ENCODE results near the gene CAB39.
A peak's percentile ranks its signal among the peaks of the same experiment; 100 is the strongest.

DNA sequence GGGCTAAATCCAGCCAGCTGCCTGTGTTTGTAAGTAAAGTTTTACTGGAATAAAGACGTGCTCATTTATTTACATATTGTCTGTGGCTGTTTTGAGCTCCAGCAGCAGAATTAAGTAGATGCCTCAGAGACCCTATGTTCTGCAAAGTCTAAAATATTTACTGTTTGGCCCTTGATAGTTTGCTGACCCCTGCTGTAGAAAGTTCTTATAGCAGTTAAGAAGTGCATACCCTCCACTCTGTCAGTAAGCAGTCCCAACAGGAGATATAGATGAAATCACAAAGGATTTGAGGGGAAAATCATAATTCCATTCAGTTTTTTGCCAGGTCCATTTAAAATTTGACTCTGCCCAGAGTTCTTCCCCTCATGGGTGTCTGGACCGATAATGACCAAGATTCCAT lies 102.0 kb downstream of the CAB39 start:
- TF ChIP-seq, protein P1, sequence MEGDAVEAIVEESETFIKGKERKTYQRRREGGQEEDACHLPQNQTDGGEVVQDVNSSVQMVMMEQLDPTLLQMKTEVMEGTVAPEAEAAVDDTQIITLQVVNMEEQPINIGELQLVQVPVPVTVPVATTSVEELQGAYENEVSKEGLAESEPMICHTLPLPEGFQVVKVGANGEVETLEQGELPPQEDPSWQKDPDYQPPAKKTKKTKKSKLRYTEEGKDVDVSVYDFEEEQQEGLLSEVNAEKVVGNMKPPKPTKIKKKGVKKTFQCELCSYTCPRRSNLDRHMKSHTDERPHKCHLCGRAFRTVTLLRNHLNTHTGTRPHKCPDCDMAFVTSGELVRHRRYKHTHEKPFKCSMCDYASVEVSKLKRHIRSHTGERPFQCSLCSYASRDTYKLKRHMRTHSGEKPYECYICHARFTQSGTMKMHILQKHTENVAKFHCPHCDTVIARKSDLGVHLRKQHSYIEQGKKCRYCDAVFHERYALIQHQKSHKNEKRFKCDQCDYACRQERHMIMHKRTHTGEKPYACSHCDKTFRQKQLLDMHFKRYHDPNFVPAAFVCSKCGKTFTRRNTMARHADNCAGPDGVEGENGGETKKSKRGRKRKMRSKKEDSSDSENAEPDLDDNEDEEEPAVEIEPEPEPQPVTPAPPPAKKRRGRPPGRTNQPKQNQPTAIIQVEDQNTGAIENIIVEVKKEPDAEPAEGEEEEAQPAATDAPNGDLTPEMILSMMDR (IDR thresholded peaks at IDR 0.05): peak in 2 of 6 experiments; percentile 18 to 24
- no peak for TF ChIP-seq POLR2A (IDR thresholded peaks at IDR 0.05)
